ENCODE measurements around the gene NECTIN1. TPM values are rescaled to one million over a fixed set of nuclear protein-coding genes. Genes with fewer than 3 reads are reported as not detected.

Gene NECTIN1
- total RNA-seq, 1 donor from 2014 or later, result 10.4 TPM

DNA sequence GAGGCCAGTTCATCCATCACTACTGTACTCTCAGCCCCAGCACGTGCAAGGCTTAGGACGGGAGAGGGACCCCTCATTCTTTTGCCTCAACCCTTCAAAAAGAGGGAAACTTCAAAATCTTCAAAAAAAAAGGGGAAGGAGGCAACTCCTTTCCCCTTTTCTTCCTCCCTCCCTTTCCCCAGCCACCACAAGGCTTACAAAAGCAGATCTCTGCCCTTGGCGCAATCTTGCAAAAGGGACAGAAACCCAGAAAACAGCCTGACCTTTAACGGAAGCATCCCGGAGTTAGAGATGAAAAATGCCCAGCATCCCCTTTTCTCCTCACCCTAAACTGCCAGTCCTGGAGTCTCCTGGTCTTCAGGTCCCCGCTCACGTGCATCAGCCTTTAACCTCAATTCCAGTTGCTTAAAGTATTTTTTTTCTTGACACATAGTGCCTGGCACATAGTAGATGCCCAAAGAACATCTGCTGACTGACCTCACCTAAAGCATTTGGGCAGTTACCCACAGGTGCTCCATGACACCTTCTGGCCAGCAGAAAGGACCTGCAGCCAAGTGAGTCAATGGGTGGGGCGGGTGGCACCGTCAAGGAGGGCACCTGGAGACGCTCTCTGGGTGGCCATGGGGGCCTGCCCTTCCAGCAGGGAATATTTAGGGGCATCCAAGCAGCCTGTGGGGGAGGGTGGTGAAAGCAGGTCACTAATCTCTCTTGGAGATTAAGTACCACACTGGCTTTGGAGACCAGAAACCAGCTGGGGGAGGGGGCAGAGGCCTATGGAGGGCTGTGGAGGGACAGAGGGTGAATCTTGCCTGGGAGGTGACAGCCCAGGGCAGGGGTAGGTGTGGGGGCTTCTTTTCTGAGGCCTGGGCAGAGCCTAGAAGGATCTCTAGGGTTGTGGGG lies 16.3 kb downstream of the NECTIN1 start:
- TF ChIP-seq, protein P1, sequence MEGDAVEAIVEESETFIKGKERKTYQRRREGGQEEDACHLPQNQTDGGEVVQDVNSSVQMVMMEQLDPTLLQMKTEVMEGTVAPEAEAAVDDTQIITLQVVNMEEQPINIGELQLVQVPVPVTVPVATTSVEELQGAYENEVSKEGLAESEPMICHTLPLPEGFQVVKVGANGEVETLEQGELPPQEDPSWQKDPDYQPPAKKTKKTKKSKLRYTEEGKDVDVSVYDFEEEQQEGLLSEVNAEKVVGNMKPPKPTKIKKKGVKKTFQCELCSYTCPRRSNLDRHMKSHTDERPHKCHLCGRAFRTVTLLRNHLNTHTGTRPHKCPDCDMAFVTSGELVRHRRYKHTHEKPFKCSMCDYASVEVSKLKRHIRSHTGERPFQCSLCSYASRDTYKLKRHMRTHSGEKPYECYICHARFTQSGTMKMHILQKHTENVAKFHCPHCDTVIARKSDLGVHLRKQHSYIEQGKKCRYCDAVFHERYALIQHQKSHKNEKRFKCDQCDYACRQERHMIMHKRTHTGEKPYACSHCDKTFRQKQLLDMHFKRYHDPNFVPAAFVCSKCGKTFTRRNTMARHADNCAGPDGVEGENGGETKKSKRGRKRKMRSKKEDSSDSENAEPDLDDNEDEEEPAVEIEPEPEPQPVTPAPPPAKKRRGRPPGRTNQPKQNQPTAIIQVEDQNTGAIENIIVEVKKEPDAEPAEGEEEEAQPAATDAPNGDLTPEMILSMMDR (IDR thresholded peaks at IDR 0.05), result no peak
- Histone ChIP-seq H3K4me1 (no peaks in the 10 kb centered on the region), H3K9me3 (no peaks in the 10 kb centered on the region), H3K27ac (no peak overlapping the region), H3K4me3 (no peak overlapping the region), H3K36me3 (no peaks in the 10 kb centered on the region), H3K27me3 (no peaks in the 10 kb centered on the region)
- intact Hi-C loops (cut with DNase I), result no loop called here
- ATAC-seq, result peak; percentile 51
- no peak for DNase-seq

DNA sequence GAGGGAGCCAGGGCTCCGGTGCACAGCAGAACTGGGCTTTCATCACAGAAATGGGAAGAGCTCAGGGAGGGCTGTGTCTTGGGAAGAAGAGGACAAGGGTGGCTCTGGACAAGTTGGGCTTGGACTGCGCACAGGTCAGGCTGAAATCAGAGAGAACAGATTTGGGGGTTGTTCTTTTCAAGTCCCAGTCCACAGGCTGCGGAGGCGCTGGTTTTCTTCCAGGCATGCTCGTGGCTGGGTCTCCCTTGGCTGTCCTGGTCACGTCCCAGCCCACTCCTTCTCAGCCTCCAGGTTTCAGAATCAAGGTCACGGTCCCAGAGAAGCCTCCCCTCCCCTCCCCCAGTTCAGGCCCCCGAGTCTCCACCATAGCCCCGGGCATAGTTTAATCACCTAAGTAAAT lies 17.0 kb downstream of the NECTIN1 start:
- no peak overlapping the region for H3K27ac ChIP-seq
- no peaks in the 10 kb centered on the region for H3K27me3 ChIP-seq
- no peaks in the 10 kb centered on the region for H3K36me3 ChIP-seq
- H3K4me1 ChIP-seq, result no peaks in the 10 kb centered on the region
- TF ChIP-seq, protein P1 (IDR thresholded peaks at IDR 0.05), result no peak
- intact Hi-C loops (cut with DNase I), result no loop called here
- no peak for ATAC-seq
- H3K4me3 ChIP-seq, result no peak overlapping the region
- no peak for DNase-seq
- no peaks in the 10 kb centered on the region for H3K9me3 ChIP-seq

DNA sequence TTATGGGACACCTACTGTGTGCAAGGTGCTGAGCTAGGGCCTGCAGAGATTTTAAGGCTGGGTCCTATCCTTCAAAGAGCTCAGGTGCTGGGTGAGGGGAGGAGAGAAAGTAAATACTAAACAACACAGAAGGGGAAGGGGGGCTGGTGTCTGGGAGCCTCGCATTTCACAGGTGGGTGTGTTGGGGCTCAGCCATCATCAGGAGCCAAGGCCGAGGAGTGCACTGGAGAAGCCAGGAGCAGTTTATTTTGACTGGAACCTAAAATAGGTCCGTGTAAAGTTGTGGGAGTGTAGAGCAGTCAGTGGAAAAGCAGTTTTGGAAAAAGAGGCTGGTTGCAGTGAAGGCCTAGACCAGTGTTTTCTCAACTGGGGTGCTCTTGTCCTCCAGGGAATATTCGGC lies 17.5 kb downstream of the NECTIN1 start:
- Histone ChIP-seq H3K9me3 (no peaks in the 10 kb centered on the region), H3K4me3 (no peak overlapping the region), H3K36me3 (no peaks in the 10 kb centered on the region), H3K4me1 (no peaks in the 10 kb centered on the region), H3K27ac (no peak overlapping the region), H3K27me3 (no peaks in the 10 kb centered on the region)
- DNase-seq (no peak), ATAC-seq (no peak)
- TF ChIP-seq, protein P1 (IDR thresholded peaks at IDR 0.05), result no peak
- intact Hi-C loops (cut with DNase I), result no loop called here

DNA sequence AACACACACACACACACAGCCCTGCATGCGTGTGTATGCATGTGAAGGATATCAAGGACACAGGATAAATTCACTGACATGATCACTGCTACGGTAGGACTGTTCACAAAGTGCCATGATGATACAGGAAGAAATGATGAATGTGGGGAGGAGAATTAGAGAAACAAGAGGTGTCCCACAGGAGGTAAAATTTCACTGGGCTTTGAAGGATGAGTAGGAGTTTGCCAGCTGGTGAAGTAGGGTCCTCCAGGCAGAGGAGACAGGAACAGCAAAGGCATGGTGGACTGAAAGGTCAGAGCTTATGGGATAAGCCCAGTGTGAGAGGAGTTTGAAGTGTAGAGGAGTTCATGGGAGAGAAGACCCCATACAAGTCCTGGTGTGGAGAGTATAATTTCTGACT lies 18.6 kb downstream of the NECTIN1 start:
- Histone ChIP-seq H3K4me3 (no peak overlapping the region), H3K27ac (no peak overlapping the region), H3K9me3 (no peaks in the 10 kb centered on the region), H3K4me1 (no peaks in the 10 kb centered on the region), H3K27me3 (no peaks in the 10 kb centered on the region), H3K36me3 (no peaks in the 10 kb centered on the region)
- DNase-seq (no peak), ATAC-seq (no peak)
- intact Hi-C loops (cut with DNase I), result no loop called here
- TF ChIP-seq, protein P1 (IDR thresholded peaks at IDR 0.05), result no peak

DNA sequence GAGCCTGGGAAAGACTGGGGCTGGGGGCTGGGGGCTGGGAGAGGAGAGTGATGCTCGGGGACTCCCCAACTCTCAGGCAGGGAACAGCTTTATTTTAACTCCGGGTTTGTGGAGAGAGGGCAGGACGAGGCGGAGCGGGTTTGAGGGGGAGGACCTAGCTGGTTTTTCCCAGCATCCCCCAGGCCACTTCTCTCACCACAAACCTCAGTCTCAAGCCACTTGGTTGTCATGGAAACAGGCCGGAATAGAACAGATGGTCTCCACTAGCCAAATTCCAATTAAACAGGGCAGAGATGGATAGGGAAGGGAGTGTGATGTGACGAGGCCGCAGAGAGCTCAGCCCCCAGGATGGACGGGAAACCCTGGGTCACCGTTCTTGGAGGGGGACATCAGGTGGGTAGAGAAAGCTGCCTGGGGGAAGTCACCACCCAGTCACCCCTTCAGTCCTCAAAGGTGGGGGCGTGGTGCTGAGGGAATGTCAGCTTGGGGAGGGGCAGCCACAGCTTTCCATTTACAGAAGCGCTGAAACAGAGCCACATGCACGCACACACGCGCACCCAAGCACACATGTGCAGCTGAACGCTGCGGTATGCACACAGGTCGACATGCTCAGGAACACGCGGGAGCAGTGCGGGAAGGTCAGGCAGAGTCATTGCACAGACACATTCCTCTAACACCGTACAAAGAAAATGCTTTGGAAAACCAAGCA lies 19.2 kb downstream of the NECTIN1 start:
- no peaks in the 10 kb centered on the region for H3K4me1 ChIP-seq
- DNase-seq (no peak), ATAC-seq (no peak)
- no peak overlapping the region for H3K27ac ChIP-seq
- H3K9me3 ChIP-seq, result no peaks in the 10 kb centered on the region
- intact Hi-C loops (cut with DNase I), result no loop called here
- no peak overlapping the region for H3K4me3 ChIP-seq
- no peaks in the 10 kb centered on the region for H3K36me3 ChIP-seq
- no peaks in the 10 kb centered on the region for H3K27me3 ChIP-seq
- TF ChIP-seq, protein P1 (IDR thresholded peaks at IDR 0.05), result no peak
